Transverse colon (tissue), 3 donors: ENCODE measurements around the gene LGI1.

Experiments used
- EP300 ChIP-seq: sonication (generic); formaldehyde crosslinking; IDR thresholded peaks from one replicate; pipeline ENCODE4 v1.6.1; 2017; ENCODE audit warnings: antibody characterized with exemption, low read depth
- TF ChIP-seq, protein P1 (sequence below), 5 experiments: fragments of 200-600 bp in 3 of 5; fragments of 450-650 bp in 2 of 5; sonication (generic) in 3 of 5; IDR thresholded peaks; 1 replicate in 2 of 5; 2 replicates in 3 of 5; pipeline ENCODE4 v1.5.1; 2016 to 2017; ENCODE audit warnings: antibody characterized with exemption in 5 of 5, inconsistent platforms in 3 of 5, mild to moderate bottlenecking in 2 of 5, moderate library complexity in 1 of 5

GRCh38 chr10:93841961-93842360 is 84.2 kb downstream of the LGI1 start:
- TF ChIP-seq, protein P1, sequence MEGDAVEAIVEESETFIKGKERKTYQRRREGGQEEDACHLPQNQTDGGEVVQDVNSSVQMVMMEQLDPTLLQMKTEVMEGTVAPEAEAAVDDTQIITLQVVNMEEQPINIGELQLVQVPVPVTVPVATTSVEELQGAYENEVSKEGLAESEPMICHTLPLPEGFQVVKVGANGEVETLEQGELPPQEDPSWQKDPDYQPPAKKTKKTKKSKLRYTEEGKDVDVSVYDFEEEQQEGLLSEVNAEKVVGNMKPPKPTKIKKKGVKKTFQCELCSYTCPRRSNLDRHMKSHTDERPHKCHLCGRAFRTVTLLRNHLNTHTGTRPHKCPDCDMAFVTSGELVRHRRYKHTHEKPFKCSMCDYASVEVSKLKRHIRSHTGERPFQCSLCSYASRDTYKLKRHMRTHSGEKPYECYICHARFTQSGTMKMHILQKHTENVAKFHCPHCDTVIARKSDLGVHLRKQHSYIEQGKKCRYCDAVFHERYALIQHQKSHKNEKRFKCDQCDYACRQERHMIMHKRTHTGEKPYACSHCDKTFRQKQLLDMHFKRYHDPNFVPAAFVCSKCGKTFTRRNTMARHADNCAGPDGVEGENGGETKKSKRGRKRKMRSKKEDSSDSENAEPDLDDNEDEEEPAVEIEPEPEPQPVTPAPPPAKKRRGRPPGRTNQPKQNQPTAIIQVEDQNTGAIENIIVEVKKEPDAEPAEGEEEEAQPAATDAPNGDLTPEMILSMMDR (IDR thresholded peaks at IDR 0.05): no peak
- TF ChIP-seq EP300: no peak
